Neutrophil (primary cell): ENCODE data around the gene B3GNT2.

ENCODE experiments used
- H3K27ac ChIP-seq: fragments of 200-600 bp; sonication (generic); 2 replicates; pipeline ENCODE4 v1.5.1; 2016; ENCODE audit warnings: mild to moderate bottlenecking, moderate library complexity
- H3K27me3 ChIP-seq: fragments of 200-600 bp; sonication (generic); 2 replicates; pipeline ENCODE4 v1.6.0; 2016; ENCODE audit warnings: mild to moderate bottlenecking
- H3K36me3 ChIP-seq: fragments of 200-600 bp; sonication (generic); 2 replicates; pipeline ENCODE4 v1.5.1; 2017
- H3K4me1 ChIP-seq, 2 experiments: fragments of 200-600 bp in 1 of 2; sonication (generic) in 1 of 2; 1 replicate in 1 of 2; 2 replicates in 1 of 2; pipeline versions ENCODE4 v1.5.1 to v1.6.1; 2013 to 2016; ENCODE audit warnings: low read depth in 1 of 2, low read length in 1 of 2, mild to moderate bottlenecking in 1 of 2, moderate library complexity in 1 of 2; ENCODE audit not compliant: control insufficient read depth in 1 of 2, insufficient read depth in 1 of 2
- H3K4me3 ChIP-seq, 2 experiments: fragments of 200-600 bp in 1 of 2; sonication (generic) in 1 of 2; 1 replicate in 1 of 2; 2 replicates in 1 of 2; pipeline ENCODE4 v1.5.1; 2013 to 2016; ENCODE audit warnings: low read depth in 1 of 2, low read length in 1 of 2, mild to moderate bottlenecking in 1 of 2, moderate library complexity in 1 of 2
- H3K9me3 ChIP-seq: fragments of 200-600 bp; sonication (generic); 2 replicates; pipeline ENCODE4 v1.5.1; 2016
- TF ChIP-seq, protein P1 (sequence below): fragments of 200-600 bp; sonication (generic); IDR thresholded peaks from 2 replicates; pipeline ENCODE4 v1.5.1; 2016; ENCODE audit warnings: antibody characterized with exemption

Gene B3GNT2

GRCh38 chr2:62180975-62181374 lies 14.9 kb upstream of the B3GNT2 start:
- no peaks in the 10 kb centered on the region for H3K36me3 ChIP-seq
- no peak overlapping the region for H3K4me3 ChIP-seq
- TF ChIP-seq, protein P1, sequence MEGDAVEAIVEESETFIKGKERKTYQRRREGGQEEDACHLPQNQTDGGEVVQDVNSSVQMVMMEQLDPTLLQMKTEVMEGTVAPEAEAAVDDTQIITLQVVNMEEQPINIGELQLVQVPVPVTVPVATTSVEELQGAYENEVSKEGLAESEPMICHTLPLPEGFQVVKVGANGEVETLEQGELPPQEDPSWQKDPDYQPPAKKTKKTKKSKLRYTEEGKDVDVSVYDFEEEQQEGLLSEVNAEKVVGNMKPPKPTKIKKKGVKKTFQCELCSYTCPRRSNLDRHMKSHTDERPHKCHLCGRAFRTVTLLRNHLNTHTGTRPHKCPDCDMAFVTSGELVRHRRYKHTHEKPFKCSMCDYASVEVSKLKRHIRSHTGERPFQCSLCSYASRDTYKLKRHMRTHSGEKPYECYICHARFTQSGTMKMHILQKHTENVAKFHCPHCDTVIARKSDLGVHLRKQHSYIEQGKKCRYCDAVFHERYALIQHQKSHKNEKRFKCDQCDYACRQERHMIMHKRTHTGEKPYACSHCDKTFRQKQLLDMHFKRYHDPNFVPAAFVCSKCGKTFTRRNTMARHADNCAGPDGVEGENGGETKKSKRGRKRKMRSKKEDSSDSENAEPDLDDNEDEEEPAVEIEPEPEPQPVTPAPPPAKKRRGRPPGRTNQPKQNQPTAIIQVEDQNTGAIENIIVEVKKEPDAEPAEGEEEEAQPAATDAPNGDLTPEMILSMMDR: no peak
- H3K27me3 ChIP-seq: no peaks in the 10 kb centered on the region
- H3K9me3 ChIP-seq: no peaks in the 10 kb centered on the region
- H3K27ac ChIP-seq: no peak overlapping the region
- no peaks in the 10 kb centered on the region for H3K4me1 ChIP-seq

DNA sequence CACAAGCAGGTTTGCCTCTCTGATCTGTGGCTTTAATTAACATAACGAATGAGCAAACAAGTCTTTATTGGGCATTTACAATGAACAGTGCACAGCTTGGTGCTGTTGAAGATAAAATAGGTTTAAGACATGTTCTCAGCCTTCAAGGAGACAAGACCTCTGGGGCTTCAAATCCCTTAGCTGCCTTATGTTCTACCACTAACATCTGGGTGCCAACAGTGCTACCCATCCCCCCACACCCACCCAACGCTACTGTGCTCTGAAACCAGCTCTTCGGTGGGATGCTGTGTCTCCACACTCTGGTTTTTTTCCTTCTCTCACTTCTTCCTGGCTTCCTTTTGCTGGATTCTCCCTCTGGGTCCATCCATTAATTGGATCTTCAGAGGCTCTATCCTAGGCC lies 14.1 kb upstream of the B3GNT2 start:
- no peaks in the 10 kb centered on the region for H3K9me3 ChIP-seq
- H3K36me3 ChIP-seq: no peaks in the 10 kb centered on the region
- TF ChIP-seq, protein P1: no peak
- no peaks in the 10 kb centered on the region for H3K4me1 ChIP-seq
- H3K4me3 ChIP-seq: no peak overlapping the region
- no peak overlapping the region for H3K27ac ChIP-seq
- H3K27me3 ChIP-seq: no peaks in the 10 kb centered on the region

DNA sequence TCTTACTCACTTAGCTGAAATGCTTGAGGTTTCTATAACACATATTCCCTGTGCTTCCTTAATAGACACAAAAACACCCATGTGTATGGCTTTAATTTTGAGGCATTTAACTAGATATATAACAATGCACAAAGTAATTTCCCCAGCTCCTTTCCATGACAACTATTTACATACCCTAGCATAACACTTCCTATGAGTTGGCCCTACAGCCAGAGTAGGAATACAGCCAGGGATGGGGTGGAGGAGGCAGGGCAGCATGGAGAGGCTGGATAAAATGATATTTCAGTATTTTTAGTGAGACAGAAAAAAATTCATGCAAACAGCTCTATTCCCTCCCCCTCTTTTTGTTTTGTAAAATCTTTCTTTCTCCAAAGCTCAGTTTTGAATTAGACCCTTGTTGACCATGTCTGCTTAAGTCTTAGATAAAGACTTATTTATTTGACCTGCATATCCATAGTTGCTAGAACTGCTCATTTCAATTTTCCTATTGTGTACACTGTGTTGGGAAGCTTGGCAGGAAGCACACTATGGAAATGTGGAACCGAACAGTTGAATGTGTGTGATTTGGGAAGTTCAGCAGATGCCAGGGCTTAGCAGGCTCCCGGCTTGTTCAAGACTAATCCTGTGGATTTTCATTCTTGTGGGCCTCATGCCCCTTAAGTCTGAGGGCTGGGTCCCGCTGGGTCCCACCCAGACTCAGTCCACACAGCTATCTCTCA lies 11.2 kb upstream of the B3GNT2 start:
- TF ChIP-seq, protein P1: no peak
- Histone ChIP-seq H3K27ac (no peak overlapping the region), H3K4me1 (no peaks in the 10 kb centered on the region), H3K27me3 (no peaks in the 10 kb centered on the region), H3K4me3 (no peak overlapping the region), H3K36me3 (no peaks in the 10 kb centered on the region), H3K9me3 (no peaks in the 10 kb centered on the region)

- no peaks in the 10 kb centered on the region for H3K27me3 ChIP-seq
- H3K4me3 ChIP-seq: no peak overlapping the region
- H3K4me1 ChIP-seq: no peaks in the 10 kb centered on the region
- no peaks in the 10 kb centered on the region for H3K36me3 ChIP-seq
- TF ChIP-seq, protein P1: no peak
- no peak overlapping the region for H3K27ac ChIP-seq
- no peaks in the 10 kb centered on the region for H3K9me3 ChIP-seq
Measured at GRCh38 chr2:62185475-62186155, 10.3 kb upstream of the B3GNT2 start.

DNA sequence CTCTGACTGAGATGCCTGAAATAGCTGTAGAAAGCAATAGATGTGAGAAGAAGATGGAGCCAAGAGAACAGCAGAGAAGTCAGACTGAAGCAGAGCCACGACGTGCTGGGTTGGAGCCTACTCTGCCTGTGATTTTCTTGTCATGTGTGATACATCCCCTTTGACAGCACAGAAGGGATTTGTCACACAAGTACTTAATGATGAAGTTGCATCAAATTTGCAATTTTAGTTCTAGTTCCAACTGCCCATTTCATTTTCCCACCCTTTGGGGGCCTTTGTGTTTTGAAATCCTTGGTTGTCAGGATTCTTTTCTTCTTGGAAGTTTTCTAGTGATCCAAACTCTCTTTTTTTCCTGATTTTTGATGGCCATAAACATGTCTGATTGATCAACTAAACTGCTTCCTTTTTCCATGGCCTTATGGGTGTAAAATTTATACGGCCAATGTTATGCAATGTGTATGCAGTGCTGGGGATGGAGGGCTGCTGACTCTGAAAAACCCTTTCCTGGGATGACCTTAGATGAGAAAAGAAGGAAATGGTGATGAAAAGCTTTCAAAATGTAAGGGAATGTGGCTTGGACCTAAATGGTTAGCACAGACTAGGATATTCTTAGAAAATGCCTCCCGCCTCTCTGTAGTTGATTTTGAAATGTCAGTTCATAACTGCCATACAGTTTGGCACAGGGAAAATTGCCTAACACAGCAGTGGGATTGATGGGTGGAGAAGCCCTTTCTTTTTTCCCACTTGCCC lies 9.6 kb upstream of the B3GNT2 start:
- no peak overlapping the region for H3K4me3 ChIP-seq
- no peaks in the 10 kb centered on the region for H3K4me1 ChIP-seq
- H3K36me3 ChIP-seq: no peaks in the 10 kb centered on the region
- H3K27ac ChIP-seq: no peak overlapping the region
- TF ChIP-seq, protein P1: no peak
- no peaks in the 10 kb centered on the region for H3K9me3 ChIP-seq
- H3K27me3 ChIP-seq: no peaks in the 10 kb centered on the region
